NCI-H2081 (cell line): ENCODE data around the gene ACSF3.

Experiments used
- DNase-seq, 2 experiments: peaks; one replicate each; lab custom pipeline; 2025; lab: John Stamatoyannopoulos, UW

ACSF3 gene

GRCh38 chr16:89145406-89146161 lies 51.9 kb downstream of the ACSF3 start:
- no peak for DNase-seq

DNA sequence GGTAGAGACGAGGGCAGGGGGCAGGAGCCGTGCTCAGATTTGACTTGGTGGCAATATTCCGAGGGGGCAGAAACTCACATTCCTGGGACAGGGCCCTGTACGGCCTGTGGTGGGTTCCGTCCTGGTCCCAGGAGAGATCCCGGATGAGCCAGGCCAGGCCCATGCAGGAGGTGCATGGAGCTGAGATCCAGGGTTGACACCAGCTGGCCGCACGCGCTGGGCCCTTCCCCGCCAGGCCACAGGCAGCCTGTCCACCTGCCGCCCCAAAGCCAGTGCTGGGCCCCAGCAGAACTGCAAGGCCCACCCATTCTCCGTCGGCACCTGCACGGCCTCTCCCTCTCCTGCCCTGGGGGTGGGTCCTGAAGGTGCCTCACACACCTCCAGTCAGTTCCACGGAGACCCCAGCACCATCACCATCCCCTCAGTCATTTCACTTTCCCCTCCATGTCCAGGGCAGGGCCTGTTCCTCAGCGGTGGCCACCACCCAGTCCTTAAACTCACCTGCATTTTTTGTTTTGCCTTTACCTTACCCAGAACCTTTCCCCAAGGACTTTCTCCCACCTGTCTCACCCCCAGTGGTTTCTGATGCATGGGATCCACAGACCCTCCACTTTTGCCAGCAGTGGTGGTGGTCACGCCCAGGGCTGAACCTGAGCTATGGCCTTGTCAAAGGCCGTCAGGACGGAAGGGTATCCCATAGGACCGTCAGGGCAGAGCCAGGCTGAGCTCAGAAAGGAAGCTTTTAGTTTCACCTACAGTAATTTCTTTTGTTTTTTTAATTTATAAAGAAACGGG lies 52.8 kb downstream of the ACSF3 start:
- no peak for DNase-seq

- no peak for DNase-seq
Measured at GRCh38 chr16:89147085-89147817, 53.6 kb downstream of the ACSF3 start.

DNA sequence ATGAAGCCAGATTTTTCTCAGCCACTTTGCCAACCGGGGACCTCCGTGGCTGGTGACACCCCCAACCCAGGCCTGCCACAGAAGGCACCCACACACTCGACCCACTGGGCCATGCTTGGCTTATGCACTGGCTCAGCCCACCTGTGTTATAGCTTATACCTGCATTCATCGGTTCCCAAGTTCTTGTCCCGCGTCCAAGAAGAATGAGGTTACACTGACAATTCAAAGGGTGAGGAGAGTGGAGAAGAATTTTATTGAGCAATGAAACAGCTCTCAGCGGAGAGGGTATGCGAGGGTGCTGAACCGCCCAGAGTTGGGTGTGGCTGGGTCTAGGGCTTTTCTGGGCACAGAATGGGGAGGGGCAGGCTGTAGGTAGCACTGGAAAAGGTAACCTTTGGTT lies 55.7 kb downstream of the ACSF3 start:
- no peak for DNase-seq

GRCh38 chr16:89150090-89150835 lies 56.6 kb downstream of the ACSF3 start:
- DNase-seq = no peak

- DNase-seq = no peak
Measured at GRCh38 chr16:89150981-89151380, 57.3 kb downstream of the ACSF3 start.

GRCh38 chr16:89152831-89153700 lies 59.4 kb downstream of the ACSF3 start:
- no peak for DNase-seq

GRCh38 chr16:89153848-89154271 lies 60.2 kb downstream of the ACSF3 start:
- no peak for DNase-seq

DNA sequence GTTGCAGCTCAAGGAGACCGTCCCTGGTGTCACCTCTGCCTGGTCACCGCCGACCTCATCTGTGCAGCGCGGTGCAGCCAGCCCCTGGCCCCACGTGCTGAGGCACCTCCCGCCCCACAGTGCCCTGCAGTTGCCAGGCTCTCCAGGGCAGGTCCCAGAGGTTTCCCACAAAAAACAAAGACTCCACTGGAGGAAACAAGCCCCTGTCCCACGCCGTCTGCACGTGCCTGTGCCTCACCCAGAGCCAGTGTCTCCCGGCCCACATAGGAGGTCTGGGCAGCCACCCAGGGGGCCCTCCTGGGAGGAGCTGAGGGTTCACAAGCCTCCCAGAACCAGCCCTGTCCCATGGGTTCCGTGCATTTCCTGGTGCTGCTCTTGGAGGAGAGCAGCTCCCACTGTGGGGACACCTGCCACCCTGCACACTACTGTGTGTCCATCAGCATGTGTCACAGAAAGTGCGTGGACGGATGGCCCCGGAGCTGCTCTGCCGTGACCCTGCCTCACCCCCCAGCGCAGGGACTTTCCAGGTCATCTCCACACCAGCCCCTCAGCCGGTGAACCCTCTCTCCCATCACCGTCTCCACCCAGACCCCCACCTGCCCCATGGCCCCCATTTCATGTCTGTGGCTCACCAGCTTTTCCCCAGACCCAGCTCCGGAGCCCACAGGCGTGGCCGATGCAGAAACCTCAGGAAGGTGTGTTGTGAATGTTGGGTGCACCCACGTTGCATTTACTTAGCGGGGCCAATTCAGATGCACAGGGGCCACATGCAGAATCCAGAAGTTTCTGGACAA lies 60.9 kb downstream of the ACSF3 start:
- no peak for DNase-seq

GRCh38 chr16:89155184-89155679 lies 61.6 kb downstream of the ACSF3 start:
- DNase-seq = no peak

GRCh38 chr16:89155851-89156739 lies 62.4 kb downstream of the ACSF3 start:
- no peak for DNase-seq

GRCh38 chr16:89156740-89157645 lies 63.3 kb downstream of the ACSF3 start:
- DNase-seq = no peak

DNA sequence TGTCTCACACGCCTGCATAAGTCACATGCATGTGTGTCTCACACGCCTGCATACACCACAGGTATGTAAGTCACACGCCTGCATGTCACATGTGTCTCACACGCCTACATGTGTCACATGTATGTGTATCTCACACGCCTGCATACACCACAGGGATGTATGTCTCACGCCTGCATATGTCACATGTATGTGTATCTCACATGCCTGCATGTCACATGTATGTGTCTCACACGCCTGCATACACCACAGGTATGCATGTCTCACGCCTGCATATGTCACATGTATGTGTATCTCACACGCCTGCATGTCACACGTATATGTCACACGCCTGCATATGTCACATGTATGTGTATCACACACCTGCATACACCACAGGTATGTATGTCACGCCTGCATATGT lies 64.1 kb downstream of the ACSF3 start:
- DNase-seq = no peak

GRCh38 chr16:89159066-89159849 lies 65.6 kb downstream of the ACSF3 start:
- DNase-seq = no peak

DNA sequence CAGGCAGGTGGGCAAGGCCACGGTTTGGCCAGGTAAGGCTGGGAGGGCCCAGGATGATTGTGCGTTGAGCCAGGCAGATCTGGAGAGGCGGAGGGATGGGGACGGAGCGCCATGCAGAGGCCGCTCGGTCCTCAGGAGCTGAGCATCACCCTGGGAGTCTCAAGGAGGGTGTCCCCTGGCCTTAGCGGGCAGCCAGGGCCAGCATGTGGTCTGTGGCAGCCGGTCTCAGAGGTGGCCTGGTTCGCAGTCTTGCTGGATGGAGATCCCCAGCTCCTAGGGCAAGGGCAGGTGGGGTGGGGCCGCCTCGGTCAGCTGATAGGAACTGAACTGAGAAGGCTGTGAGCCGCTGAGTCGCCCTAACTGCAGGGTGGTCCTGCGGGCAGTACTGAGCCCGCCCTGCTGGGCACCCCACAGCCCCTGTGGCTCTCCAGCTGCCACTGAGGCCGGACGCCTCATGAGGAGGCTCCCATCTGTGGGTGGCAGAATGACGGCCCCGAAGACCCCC lies 66.2 kb downstream of the ACSF3 start:
- no peak for DNase-seq

DNA sequence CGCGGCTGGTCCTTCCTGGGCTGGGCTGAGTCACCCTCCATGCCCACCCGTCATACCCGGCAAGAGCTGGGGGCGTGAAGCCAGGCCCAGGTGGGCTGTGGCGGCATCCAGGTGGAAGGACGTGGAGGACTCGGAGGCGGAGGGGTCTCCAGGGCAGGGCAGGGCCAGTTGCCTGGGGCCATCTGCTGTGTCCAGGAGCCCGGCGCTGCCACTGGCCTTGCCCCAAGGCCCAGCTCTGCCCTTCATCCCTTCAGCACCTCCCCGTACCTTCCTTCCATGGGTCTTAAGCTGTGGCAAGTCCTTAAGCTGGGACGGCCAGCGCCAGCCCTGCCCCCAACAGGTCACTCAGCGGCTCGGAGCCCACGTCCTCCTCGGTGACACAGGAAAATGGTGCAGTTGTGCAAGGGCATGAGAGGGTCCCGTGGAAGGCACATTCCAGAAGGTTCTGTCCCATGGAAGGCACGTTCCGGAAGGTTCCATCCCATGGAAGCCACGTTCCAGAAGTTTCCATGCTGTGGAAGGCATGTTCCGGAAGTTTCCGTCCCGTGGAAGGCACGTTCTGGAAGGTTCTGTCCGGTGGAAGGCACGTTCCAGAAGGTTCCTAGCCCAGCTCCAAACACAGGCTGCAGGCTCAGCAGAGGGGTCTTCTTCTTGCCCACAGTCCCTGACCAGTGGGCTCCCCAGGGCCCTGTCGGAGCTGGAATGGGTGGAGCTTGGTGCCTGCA lies 67.5 kb downstream of the ACSF3 start:
- DNase-seq = no peak
